ENCODE measurements around the gene NFATC1. TPM values are rescaled to one million over a fixed set of nuclear protein-coding genes. Genes with fewer than 3 reads are reported as not detected.

The NFATC1 gene
- total RNA-seq, 6 experiments from 2014 or later: 0.57 to 2.0 (median 0.89) TPM

DNA sequence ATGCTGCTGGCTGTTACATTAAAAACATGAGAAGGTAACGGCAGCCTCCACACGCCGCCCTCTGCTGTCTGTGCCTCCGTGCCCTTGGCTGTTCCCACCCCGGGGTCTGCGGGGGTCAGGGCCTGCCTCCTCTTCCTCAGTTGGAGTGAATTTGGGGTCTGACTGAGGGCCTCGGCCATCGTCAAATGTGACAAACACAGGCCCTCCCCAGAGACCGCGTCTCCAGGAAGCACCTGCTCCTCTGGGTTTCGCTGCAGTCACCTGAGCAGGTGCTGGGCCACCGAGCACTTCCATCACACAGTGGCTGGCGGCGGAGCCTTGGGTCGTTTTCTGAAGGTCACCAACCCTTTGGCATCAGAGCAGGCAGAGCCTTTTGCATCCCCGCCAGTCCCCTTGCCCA, 70.9 kb downstream of the NFATC1 start:
- Mint-ChIP-seq H3K4me3 (no peak overlapping the region), H3K9me3 (peaks cover 3% of the 10 kb centered on the region; the same call in 1 of the 2 replicates), H3K4me1 (ENCODE audit: low read depth) (no peaks in the 10 kb centered on the region), H3K36me3 (ENCODE audit: low read depth) (no peaks in the 10 kb centered on the region), H3K27ac (no peak overlapping the region), H3K27me3 (ENCODE audit: insufficient read depth) (no peaks in the 10 kb centered on the region)
- TF ChIP-seq CTCF (IDR thresholded peaks at IDR 0.05): no peak
- no peak for DNase-seq

- H3K36me3 Mint-ChIP-seq (ENCODE audit: low read depth): no peaks in the 10 kb centered on the region
- H3K4me3 Mint-ChIP-seq: no peak overlapping the region
- no peaks in the 10 kb centered on the region for H3K27me3 Mint-ChIP-seq (ENCODE audit: insufficient read depth)
- H3K9me3 Mint-ChIP-seq: peaks cover 3% of the 10 kb centered on the region; the same call in 1 of the 2 replicates
- H3K4me1 Mint-ChIP-seq (ENCODE audit: low read depth): no peaks in the 10 kb centered on the region
- no peak for DNase-seq
- no peak overlapping the region for H3K27ac Mint-ChIP-seq
- TF ChIP-seq CTCF (IDR thresholded peaks at IDR 0.05): no peak
These were observed 71.4 kb downstream of the NFATC1 start for GRCh38 chr18:79467126-79467525.

GRCh38 chr18:79468119-79468789, 72.5 kb downstream of the NFATC1 start:
- TF ChIP-seq CTCF (IDR thresholded peaks at IDR 0.05): no peak
- no peaks in the 10 kb centered on the region; the same call in 1 of the 2 replicates for H3K36me3 Mint-ChIP-seq (ENCODE audit: low read depth)
- no peaks in the 10 kb centered on the region for H3K27me3 Mint-ChIP-seq (ENCODE audit: insufficient read depth)
- DNase-seq: no peak
- H3K9me3 Mint-ChIP-seq: peaks cover 9% of the 10 kb centered on the region
- H3K4me1 Mint-ChIP-seq (ENCODE audit: low read depth): no peaks in the 10 kb centered on the region
- no peak overlapping the region for H3K27ac Mint-ChIP-seq
- H3K4me3 Mint-ChIP-seq: no peak overlapping the region

- no peaks in the 10 kb centered on the region for H3K27me3 Mint-ChIP-seq (ENCODE audit: insufficient read depth)
- DNase-seq: no peak
- no peaks in the 10 kb centered on the region for H3K4me1 Mint-ChIP-seq (ENCODE audit: low read depth)
- no peak overlapping the region for H3K4me3 Mint-ChIP-seq
- no peak for TF ChIP-seq CTCF (IDR thresholded peaks at IDR 0.05)
- peaks cover 11% of the 10 kb centered on the region for H3K9me3 Mint-ChIP-seq
- no peaks in the 10 kb centered on the region; the same call in 1 of the 2 replicates for H3K36me3 Mint-ChIP-seq (ENCODE audit: low read depth)
- H3K27ac Mint-ChIP-seq: no peak overlapping the region
These were observed 73.6 kb downstream of the NFATC1 start for GRCh38 chr18:79469309-79469708.

DNA sequence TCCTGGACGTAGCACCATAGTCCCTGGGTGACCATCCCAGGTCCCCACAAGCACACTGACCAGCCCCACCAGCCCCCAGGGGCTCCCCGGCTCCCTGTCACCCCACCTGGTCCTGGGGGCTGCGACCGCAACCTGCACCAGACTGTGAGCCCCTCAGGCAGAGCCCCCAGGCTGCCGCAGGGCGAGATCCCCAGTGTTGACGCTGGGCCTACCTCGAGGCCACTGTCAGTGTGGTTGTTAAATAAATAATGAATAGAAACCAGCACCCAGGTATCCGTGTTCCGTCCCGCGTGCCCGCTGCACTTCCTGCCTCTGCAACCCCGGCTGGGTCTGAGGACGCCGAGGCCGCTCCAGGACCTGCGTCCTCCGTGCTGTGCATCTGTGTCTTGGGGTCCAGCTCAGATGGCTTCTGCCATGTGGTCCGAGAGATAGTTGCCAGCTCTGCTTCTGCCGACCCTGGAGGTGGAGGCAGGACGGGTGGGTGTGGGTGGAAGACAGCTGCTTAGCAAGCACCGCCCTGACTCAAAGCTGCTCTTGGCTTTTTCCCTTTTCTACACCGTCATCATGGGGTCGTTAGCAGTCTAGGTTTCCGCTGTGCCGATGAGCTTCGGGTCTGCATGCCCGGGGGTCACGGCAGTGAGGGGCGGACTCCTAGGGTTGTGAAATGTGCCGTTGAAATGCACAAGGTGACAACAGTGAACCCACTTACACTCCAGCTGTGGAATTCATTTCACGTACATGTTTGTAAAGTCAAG, 74.2 kb downstream of the NFATC1 start:
- Mint-ChIP-seq H3K9me3 (peaks cover 11% of the 10 kb centered on the region), H3K4me1 (ENCODE audit: low read depth) (no peaks in the 10 kb centered on the region), H3K4me3 (no peak overlapping the region), H3K27me3 (ENCODE audit: insufficient read depth) (no peaks in the 10 kb centered on the region), H3K27ac (no peak overlapping the region), H3K36me3 (ENCODE audit: low read depth) (no peaks in the 10 kb centered on the region; the same call in 1 of the 2 replicates)
- no peak for TF ChIP-seq CTCF (IDR thresholded peaks at IDR 0.05)
- DNase-seq: no peak

Data from HFFc6 (cell line).